Measurements from ENCODE around the gene MAGEB2.

Gene MAGEB2

DNA sequence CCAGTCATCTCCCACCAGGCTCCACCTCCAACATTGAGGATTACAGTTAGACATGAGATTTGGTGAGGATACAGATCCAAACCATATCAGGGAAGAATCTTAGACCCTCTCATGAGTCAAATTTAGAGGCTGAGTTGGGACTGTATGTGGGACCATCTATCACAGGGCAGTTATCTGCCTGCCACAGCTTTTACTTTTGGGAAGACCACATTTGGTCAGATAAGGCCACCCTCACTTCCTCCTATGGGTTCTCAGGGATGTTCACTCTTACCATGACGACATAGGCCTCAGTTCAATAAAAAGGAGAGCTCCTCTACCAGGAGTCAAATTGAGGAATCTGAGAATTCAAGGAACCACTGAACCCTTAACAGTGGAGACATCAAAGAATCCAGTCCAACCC lies 2.1 kb downstream of the MAGEB2 start:
- TF ChIP-seq, protein P1, sequence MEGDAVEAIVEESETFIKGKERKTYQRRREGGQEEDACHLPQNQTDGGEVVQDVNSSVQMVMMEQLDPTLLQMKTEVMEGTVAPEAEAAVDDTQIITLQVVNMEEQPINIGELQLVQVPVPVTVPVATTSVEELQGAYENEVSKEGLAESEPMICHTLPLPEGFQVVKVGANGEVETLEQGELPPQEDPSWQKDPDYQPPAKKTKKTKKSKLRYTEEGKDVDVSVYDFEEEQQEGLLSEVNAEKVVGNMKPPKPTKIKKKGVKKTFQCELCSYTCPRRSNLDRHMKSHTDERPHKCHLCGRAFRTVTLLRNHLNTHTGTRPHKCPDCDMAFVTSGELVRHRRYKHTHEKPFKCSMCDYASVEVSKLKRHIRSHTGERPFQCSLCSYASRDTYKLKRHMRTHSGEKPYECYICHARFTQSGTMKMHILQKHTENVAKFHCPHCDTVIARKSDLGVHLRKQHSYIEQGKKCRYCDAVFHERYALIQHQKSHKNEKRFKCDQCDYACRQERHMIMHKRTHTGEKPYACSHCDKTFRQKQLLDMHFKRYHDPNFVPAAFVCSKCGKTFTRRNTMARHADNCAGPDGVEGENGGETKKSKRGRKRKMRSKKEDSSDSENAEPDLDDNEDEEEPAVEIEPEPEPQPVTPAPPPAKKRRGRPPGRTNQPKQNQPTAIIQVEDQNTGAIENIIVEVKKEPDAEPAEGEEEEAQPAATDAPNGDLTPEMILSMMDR (IDR thresholded peaks at IDR 0.05), result no peak

DNA sequence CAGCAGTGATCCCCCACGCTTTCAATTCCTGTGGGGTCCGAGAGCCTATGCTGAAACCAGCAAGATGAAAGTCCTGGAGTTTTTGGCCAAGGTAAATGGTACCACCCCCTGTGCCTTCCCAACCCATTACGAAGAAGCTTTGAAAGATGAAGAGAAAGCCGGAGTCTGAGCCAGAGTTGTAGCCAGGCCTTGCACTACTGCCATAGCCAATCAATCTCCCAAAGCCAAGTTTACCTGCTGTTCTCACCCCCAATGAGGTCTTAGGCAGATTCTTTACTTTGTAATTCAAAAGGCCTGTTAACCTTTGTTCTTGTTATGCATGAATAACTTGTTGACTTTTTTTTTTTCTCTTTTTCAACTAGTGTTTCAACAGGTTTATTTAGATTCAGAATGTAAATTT lies 4.0 kb downstream of the MAGEB2 start:
- TF ChIP-seq, protein P1 (IDR thresholded peaks at IDR 0.05), result no peak

DNA sequence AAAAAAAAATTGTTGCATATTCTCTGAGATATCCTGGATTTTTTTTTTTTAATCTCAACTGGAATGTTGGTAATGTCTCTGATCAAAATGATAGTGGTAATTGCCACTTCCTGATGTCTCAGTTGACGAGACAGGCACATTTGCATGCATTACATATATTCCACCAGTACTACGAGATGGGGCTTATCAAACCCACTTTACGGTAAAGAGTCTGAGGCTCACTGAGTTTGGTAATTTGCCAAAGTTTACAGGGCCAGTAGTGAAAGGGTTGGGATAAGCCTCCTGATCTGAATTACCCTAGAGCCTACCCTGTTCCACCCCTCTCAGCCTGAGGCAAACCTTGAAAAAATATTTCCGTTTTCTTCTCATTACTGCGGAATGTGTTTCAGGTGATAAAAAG lies 5.3 kb downstream of the MAGEB2 start:
- TF ChIP-seq, protein P1 (IDR thresholded peaks at IDR 0.05), result no peak

DNA sequence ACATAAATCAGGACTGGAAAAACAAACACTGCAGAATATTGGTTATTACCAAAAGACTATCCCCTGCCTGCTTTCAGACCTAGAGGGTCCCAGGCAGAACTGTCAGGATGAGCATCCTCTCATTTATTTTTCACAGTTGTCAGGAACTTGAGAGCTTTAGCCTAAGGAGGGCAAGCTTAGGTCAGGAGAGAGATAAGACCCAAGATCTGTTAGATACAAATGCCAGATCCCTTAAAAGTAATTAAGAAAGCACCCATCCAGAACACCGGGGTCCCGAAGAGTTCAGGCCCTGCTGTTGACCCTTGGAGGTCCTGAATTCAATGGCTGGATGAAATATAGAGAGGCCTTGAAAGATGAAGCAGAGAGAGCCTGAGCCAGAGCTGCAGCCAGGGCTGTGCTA lies 9.2 kb downstream of the MAGEB2 start:
- TF ChIP-seq, protein P1 (IDR thresholded peaks at IDR 0.05), result no peak

DNA sequence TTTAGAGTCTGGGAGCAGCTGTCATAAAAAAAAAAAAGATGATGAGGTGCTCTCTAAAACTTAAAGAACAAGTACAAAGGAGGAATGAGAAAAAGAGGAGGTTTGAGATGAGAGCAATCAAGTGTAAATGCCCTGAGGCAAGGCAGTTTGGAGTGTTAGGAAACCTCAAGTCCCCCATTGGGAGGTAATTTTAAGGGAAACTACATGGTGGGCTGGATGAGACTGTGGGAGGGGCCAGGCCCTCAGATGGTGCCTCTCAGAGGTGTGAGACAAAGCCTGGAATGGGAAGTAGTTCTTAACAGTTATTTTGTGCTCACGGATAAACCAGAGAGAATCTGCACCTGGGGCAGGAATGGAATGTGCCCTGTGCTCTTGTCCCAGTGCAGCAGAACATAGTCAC lies 13.2 kb downstream of the MAGEB2 start:
- TF ChIP-seq, protein P1 (IDR thresholded peaks at IDR 0.05), result no peak

DNA sequence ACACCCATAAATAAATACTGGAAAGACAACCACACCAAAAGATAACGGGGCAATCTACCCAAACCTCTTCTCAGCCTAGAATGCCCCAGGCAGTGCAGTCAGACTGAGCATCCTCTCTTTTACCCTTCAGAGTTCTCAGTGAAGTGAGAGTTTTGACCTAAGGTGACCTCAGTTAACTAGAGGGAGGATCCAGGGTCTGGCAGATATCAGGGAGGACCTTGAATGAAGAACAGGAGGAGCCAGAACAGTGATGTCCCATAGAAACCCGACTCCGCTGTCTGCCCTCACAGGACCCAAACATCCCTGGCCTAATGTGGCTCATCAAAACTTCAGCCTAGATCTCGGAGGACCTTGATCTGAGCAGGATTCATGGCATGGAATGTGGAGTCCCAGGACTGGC lies 15.0 kb downstream of the MAGEB2 start, which contains the start of gene MAGEB3:
MAGEB3 (plus strand) TSS at position 263 of the 400 bp plus-strand sequence. CDS start 5,268 bp downstream, outside the sequence.
- TF ChIP-seq, protein P1 (IDR thresholded peaks at IDR 0.05), result no peak

DNA sequence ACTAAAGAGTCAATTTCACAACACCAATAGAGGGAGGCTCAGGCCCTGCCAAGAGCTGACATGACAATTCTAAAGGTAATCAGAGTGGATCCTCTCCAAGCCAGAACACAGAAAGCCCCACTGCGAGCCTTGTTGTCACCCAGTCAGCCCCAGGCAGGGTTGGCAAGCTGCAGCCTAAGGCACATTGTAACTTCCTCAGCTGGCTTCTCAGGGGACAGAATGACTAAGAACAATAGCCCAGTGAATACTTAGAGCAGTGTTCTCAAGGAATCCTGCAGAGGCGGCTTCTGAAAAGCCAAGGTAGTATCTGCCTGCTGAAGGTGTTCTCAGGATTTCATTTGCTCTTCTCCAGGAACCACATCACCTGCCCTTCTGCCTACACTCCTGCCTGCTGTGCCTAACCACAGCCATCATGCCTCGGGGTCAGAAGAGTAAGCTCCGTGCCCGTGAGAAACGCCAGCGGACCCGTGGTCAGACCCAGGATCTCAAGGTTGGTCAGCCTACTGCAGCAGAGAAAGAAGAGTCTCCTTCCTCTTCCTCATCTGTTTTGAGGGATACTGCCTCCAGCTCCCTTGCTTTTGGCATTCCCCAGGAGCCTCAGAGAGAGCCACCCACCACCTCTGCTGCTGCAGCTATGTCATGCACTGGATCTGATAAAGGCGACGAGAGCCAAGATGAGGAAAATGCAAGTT lies 26.5 kb downstream of the MAGEB2 start, which contains the start of gene MAGEB4:
MAGEB4 (plus strand) TSS at position 277 of the 692 bp plus-strand sequence; CDS start at position 413, 136 bp downstream.
- TF ChIP-seq, protein P1 (IDR thresholded peaks at IDR 0.05), result no peak

Measured in LNCAP (cell line).